Type B pancreatic cell (in vitro differentiated cells): Measurements from ENCODE around the gene SETX. TPM values are rescaled to one million over a fixed set of nuclear protein-coding genes. Genes with fewer than 3 reads are reported as not detected.

Experiments
- DNase-seq: peaks from one replicate; pipeline ENCODE4 v3.0.0; 2021; ENCODE audit warnings: mixed read lengths; ENCODE audit not compliant: unreplicated experiment; ENCODE audit errors: extremely low spot score
- H3K27ac Mint-ChIP-seq: 2 replicates; pipeline ENCODE4 v1.8.0; 2021; ENCODE audit warnings: mild to moderate bottlenecking, mixed read lengths
- H3K27me3 Mint-ChIP-seq: 2 replicates; pipeline ENCODE4 v1.8.0; 2021; ENCODE audit warnings: mixed read lengths
- H3K36me3 Mint-ChIP-seq: 2 replicates; pipeline ENCODE4 v1.8.0; 2021; ENCODE audit warnings: mixed read lengths
- H3K4me1 Mint-ChIP-seq: one replicate; pipeline ENCODE4 v1.8.0; 2021; ENCODE audit warnings: mixed read lengths; ENCODE audit not compliant: unreplicated experiment
- H3K4me3 Mint-ChIP-seq: 2 replicates; pipeline ENCODE4 v1.8.0; 2021; ENCODE audit warnings: mild to moderate bottlenecking, mixed read lengths
- H3K9me3 Mint-ChIP-seq: 2 replicates; pipeline ENCODE4 v1.8.0; 2021; ENCODE audit warnings: mixed read lengths
- CTCF ChIP-seq: fragments of 200-600 bp; sonication (generic); conservative IDR thresholded peaks from 2 replicates; pipeline ENCODE4 v1.5.0; 2021; ENCODE audit warnings: antibody characterized with exemption, mild to moderate bottlenecking
- total RNA-seq: library from RNA; stranded (reverse); gene quantifications from 2 replicates; pipeline ENCODE4 v1.2.1, GENCODE V29; 2021; ENCODE audit warnings: low replicate concordance

SETX gene
- total RNA-seq, 1 donor from 2014 or later = 43.3 TPM

GRCh38 chr9:132372177-132373095 lies 17.6 kb upstream of the SETX start:
- no peak for TF ChIP-seq CTCF
- peaks cover 4% of the 10 kb centered on the region for H3K36me3 Mint-ChIP-seq
- no peak overlapping the region for H3K4me3 Mint-ChIP-seq
- H3K9me3 Mint-ChIP-seq = no peaks in the 10 kb centered on the region
- no peak for DNase-seq
- H3K4me1 Mint-ChIP-seq = peaks cover 4% of the 10 kb centered on the region
- no peaks in the 10 kb centered on the region for H3K27me3 Mint-ChIP-seq
- peak overlapping the region; percentile 54 for H3K27ac Mint-ChIP-seq

GRCh38 chr9:132370592-132370991 lies 15.8 kb upstream of the SETX start:
- H3K4me1 Mint-ChIP-seq = peaks cover 4% of the 10 kb centered on the region
- no peaks in the 10 kb centered on the region for H3K36me3 Mint-ChIP-seq
- no peak overlapping the region for H3K4me3 Mint-ChIP-seq
- no peaks in the 10 kb centered on the region for H3K9me3 Mint-ChIP-seq
- H3K27ac Mint-ChIP-seq = no peak overlapping the region
- no peak for TF ChIP-seq CTCF
- no peaks in the 10 kb centered on the region for H3K27me3 Mint-ChIP-seq
- DNase-seq = no peak

GRCh38 chr9:132369421-132369820 lies 14.6 kb upstream of the SETX start:
- Mint-ChIP-seq H3K9me3 (no peaks in the 10 kb centered on the region), H3K4me1 (peaks cover 4% of the 10 kb centered on the region), H3K36me3 (no peaks in the 10 kb centered on the region), H3K27ac (no peak overlapping the region), H3K27me3 (no peaks in the 10 kb centered on the region), H3K4me3 (no peak overlapping the region)
- no peak for DNase-seq
- no peak for TF ChIP-seq CTCF

- no peak for TF ChIP-seq CTCF
- H3K27me3 Mint-ChIP-seq = no peaks in the 10 kb centered on the region
- no peak overlapping the region for H3K27ac Mint-ChIP-seq
These were observed 13.0 kb upstream of the SETX start for GRCh38 chr9:132367613-132368313.

GRCh38 chr9:132366481-132366880 lies 11.7 kb upstream of the SETX start:
- Mint-ChIP-seq H3K4me1 (no peaks in the 10 kb centered on the region), H3K27ac (no peak overlapping the region), H3K27me3 (no peaks in the 10 kb centered on the region), H3K9me3 (no peaks in the 10 kb centered on the region), H3K36me3 (no peaks in the 10 kb centered on the region), H3K4me3 (no peak overlapping the region)
- no peak for TF ChIP-seq CTCF
- DNase-seq = no peak

More at GRCh38 chr9:132367613-132368313, 13.0 kb upstream of the SETX start:
- Mint-ChIP-seq H3K9me3 (no peaks in the 10 kb centered on the region), H3K4me1 (peaks cover 4% of the 10 kb centered on the region), H3K4me3 (no peak overlapping the region), H3K36me3 (no peaks in the 10 kb centered on the region)
- DNase-seq = no peak
